ENCODE results near the gene NCOA1. TPM values are rescaled to one million over a fixed set of nuclear protein-coding genes. Genes with fewer than 3 reads are reported as not detected.

NCOA1 gene
- total RNA-seq, 1 experiment from 2014 or later = 24.6 TPM

DNA sequence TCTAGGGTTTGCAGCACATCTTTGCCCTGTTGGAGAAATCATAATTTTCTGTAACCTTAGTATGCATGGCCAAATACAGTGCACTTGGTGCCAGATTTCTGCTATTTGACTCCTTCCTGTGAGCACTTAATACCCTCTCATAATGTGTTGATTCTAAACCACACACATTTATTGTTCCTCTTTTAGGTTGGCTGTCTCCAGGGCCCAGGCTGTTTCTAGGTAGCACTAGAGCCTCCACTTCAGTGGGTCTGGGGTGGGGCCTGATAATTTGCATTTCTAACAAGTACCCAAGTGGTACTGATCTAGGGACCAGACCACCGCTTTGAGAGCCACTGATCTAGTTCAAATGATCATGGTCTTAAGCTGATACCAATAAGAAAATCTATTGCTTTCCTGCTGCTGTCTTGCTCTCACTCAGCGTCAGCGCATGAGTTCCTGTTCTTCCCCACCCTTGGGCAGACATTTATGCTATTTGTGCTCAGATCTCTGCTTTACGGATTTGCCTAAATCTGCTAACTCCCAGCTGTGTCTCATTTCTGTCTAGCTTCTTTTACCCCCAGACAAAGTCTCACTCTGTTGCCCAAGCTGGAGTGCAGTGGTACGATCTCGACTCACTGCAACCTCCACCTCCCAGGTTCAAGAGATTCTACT lies 294.7 kb downstream of the NCOA1 start:
- POLR2A ChIA-PET = no interaction called here
- no peak overlapping the region for H3K27ac ChIP-seq (ENCODE audit: low read length)
- intact Hi-C loops (cut with micrococcal nuclease; ENCODE audit: unreplicated experiment) (no loop called here), in situ Hi-C loops (cut with HindIII; ENCODE audit: low pct_unique_long_range_greater_than_20kb, low sequenced_read_pairs) (no loop called here)
- no peaks in the 10 kb centered on the region for H3K9me3 ChIP-seq (ENCODE audit: control insufficient read depth, insufficient read depth, low read depth, low read length)
- ATAC-seq (no peak), DNase-seq (ENCODE audit: low read depth, low spot score) (no peak)
- TF ChIP-seq SIN3A (IDR thresholded peaks at IDR 0.05; ENCODE audit: borderline replicate concordance, insufficient read depth, low read depth, low read length) (no peak), POLR2AphosphoS5 (IDR thresholded peaks at IDR 0.05; ENCODE audit: low read depth, low read length) (no peak), TCF7L2 (IDR thresholded peaks at IDR 0.05; ENCODE audit: low read depth, low read length) (no peak)
- TF ChIP-seq, protein P1, sequence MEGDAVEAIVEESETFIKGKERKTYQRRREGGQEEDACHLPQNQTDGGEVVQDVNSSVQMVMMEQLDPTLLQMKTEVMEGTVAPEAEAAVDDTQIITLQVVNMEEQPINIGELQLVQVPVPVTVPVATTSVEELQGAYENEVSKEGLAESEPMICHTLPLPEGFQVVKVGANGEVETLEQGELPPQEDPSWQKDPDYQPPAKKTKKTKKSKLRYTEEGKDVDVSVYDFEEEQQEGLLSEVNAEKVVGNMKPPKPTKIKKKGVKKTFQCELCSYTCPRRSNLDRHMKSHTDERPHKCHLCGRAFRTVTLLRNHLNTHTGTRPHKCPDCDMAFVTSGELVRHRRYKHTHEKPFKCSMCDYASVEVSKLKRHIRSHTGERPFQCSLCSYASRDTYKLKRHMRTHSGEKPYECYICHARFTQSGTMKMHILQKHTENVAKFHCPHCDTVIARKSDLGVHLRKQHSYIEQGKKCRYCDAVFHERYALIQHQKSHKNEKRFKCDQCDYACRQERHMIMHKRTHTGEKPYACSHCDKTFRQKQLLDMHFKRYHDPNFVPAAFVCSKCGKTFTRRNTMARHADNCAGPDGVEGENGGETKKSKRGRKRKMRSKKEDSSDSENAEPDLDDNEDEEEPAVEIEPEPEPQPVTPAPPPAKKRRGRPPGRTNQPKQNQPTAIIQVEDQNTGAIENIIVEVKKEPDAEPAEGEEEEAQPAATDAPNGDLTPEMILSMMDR (IDR thresholded peaks at IDR 0.05) = no peak
- TF ChIP-seq, protein P2, sequence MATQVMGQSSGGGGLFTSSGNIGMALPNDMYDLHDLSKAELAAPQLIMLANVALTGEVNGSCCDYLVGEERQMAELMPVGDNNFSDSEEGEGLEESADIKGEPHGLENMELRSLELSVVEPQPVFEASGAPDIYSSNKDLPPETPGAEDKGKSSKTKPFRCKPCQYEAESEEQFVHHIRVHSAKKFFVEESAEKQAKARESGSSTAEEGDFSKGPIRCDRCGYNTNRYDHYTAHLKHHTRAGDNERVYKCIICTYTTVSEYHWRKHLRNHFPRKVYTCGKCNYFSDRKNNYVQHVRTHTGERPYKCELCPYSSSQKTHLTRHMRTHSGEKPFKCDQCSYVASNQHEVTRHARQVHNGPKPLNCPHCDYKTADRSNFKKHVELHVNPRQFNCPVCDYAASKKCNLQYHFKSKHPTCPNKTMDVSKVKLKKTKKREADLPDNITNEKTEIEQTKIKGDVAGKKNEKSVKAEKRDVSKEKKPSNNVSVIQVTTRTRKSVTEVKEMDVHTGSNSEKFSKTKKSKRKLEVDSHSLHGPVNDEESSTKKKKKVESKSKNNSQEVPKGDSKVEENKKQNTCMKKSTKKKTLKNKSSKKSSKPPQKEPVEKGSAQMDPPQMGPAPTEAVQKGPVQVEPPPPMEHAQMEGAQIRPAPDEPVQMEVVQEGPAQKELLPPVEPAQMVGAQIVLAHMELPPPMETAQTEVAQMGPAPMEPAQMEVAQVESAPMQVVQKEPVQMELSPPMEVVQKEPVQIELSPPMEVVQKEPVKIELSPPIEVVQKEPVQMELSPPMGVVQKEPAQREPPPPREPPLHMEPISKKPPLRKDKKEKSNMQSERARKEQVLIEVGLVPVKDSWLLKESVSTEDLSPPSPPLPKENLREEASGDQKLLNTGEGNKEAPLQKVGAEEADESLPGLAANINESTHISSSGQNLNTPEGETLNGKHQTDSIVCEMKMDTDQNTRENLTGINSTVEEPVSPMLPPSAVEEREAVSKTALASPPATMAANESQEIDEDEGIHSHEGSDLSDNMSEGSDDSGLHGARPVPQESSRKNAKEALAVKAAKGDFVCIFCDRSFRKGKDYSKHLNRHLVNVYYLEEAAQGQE (IDR thresholded peaks at IDR 0.05; ENCODE audit: insufficient read depth in 1 of 2, low read depth in 2 of 2, low read length in 1 of 2) = no peak
- H3K36me3 ChIP-seq (ENCODE audit: control insufficient read depth, insufficient read depth, low read length) = no peaks in the 10 kb centered on the region
- no peaks in the 10 kb centered on the region for H3K4me1 ChIP-seq (ENCODE audit: control insufficient read depth, insufficient read depth, low read length)
- BruUV-seq (replicated peaks) = no TSS peak
- CTCF ChIA-PET = no interaction called here
- no peak overlapping the region for H3K4me3 ChIP-seq (ENCODE audit: low read depth in 2 of 2, low read length in 2 of 2)
- H3K27me3 ChIP-seq (ENCODE audit: control insufficient read depth, insufficient read depth, low read length) = no peaks in the 10 kb centered on the region

DNA sequence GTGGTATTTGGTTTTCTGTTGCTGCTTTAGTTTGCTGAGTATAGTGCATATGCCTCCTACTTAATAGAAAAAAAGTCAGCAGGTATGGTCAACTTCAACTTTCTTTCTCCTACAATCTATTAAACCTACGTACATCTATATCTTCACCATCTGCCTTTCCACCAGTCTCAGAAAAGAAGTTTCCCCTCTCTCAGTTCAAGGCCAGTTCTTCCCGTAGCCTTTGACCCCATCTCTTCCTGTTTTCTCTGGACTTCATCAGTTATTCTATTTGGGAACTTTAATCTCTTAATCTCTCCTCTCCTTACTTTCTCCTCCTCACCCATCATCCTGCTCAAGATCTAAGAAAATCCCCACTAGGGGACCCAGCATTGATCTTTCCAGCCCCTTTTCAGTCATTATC lies 296.5 kb downstream of the NCOA1 start:
- CTCF ChIA-PET = no interaction called here
- Histone ChIP-seq H3K36me3 (ENCODE audit: control insufficient read depth, insufficient read depth, low read length) (no peaks in the 10 kb centered on the region), H3K27ac (ENCODE audit: low read length) (no peak overlapping the region), H3K27me3 (ENCODE audit: control insufficient read depth, insufficient read depth, low read length) (no peaks in the 10 kb centered on the region), H3K9me3 (ENCODE audit: control insufficient read depth, insufficient read depth, low read depth, low read length) (no peaks in the 10 kb centered on the region), H3K4me1 (ENCODE audit: control insufficient read depth, insufficient read depth, low read length) (peaks cover 13% of the 10 kb centered on the region), H3K4me3 (ENCODE audit: low read depth in 2 of 2, low read length in 2 of 2) (no peak overlapping the region)
- POLR2A ChIA-PET = interaction anchor here (0.6 kb wide), 1 partner anchor 736 kb away, joined by 4 read pairs; no protein-coding TSS in a partner anchor
- DNase-seq (ENCODE audit: low read depth, low spot score) = no peak
- no peak for ATAC-seq
- intact Hi-C loops (cut with micrococcal nuclease; ENCODE audit: unreplicated experiment) (no loop called here), in situ Hi-C loops (cut with HindIII; ENCODE audit: low pct_unique_long_range_greater_than_20kb, low sequenced_read_pairs) (no loop called here)
- TF ChIP-seq TCF7L2 (IDR thresholded peaks at IDR 0.05; ENCODE audit: low read depth, low read length) (no peak), POLR2AphosphoS5 (IDR thresholded peaks at IDR 0.05; ENCODE audit: low read depth, low read length) (no peak), SIN3A (IDR thresholded peaks at IDR 0.05; ENCODE audit: borderline replicate concordance, insufficient read depth, low read depth, low read length) (no peak)
- TF ChIP-seq, protein P1 (IDR thresholded peaks at IDR 0.05) = no peak
- TF ChIP-seq, protein P2 (IDR thresholded peaks at IDR 0.05; ENCODE audit: insufficient read depth in 1 of 2, low read depth in 2 of 2, low read length in 1 of 2) = no peak
- BruUV-seq (replicated peaks) = no TSS peak

Data from Panc1 (cell line).